HG03521 (cell line): ENCODE results near the gene CD2.
A peak's percentile ranks its signal among the peaks of the same experiment; 100 is the strongest.
"Not testable (repeated sequence)": the region's sequence is repeated elsewhere in the genome, so short reads cannot be mapped to it uniquely, and the experiment has no call there.

Source experiments
- ATAC-seq: cut with Tn5 transposase; IDR thresholded peaks from one replicate; pipeline ENCODE4 v1.9.1; 2021; ENCODE audit warnings: mild to moderate bottlenecking, moderate library complexity; ENCODE audit not compliant: unreplicated experiment

Gene CD2

GRCh38 chr1:116756092-116756491, 1.9 kb downstream of the CD2 start:
- ATAC-seq = not testable (repeated sequence)

DNA sequence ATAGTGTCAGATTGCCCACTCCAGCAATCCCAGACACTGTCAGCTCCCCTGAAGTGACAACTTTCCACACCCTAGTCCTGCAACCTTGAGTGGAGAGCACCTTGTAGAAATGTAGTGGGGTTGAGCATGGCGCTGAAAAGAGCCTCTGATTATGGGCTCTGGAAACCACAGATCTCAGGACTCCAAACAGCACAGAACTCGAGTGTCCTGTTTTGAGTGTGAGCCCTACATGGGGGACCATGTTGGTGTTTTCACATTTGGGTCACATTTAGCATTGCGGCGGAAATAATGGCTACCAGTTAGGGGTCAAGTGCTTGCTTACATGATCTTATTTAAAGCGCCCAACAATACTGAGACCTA, 4.2 kb downstream of the CD2 start:
- not testable (repeated sequence) for ATAC-seq

GRCh38 chr1:116759636-116760035, 5.4 kb downstream of the CD2 start:
- no peak for ATAC-seq

GRCh38 chr1:116760487-116760886, 6.3 kb downstream of the CD2 start:
- ATAC-seq = no peak

GRCh38 chr1:116760996-116761665, 6.9 kb downstream of the CD2 start:
- ATAC-seq = no peak

GRCh38 chr1:116762281-116762680, 8.1 kb downstream of the CD2 start:
- no peak for ATAC-seq

- no peak for ATAC-seq
These were observed 8.5 kb downstream of the CD2 start for GRCh38 chr1:116762781-116763115.

- no peak for ATAC-seq
These were observed 9.0 kb downstream of the CD2 start for GRCh38 chr1:116763116-116763786.

GRCh38 chr1:116763787-116764465, 9.7 kb downstream of the CD2 start:
- no peak for ATAC-seq

- no peak for ATAC-seq
These were observed 10.3 kb downstream of the CD2 start for GRCh38 chr1:116764466-116764898.

DNA sequence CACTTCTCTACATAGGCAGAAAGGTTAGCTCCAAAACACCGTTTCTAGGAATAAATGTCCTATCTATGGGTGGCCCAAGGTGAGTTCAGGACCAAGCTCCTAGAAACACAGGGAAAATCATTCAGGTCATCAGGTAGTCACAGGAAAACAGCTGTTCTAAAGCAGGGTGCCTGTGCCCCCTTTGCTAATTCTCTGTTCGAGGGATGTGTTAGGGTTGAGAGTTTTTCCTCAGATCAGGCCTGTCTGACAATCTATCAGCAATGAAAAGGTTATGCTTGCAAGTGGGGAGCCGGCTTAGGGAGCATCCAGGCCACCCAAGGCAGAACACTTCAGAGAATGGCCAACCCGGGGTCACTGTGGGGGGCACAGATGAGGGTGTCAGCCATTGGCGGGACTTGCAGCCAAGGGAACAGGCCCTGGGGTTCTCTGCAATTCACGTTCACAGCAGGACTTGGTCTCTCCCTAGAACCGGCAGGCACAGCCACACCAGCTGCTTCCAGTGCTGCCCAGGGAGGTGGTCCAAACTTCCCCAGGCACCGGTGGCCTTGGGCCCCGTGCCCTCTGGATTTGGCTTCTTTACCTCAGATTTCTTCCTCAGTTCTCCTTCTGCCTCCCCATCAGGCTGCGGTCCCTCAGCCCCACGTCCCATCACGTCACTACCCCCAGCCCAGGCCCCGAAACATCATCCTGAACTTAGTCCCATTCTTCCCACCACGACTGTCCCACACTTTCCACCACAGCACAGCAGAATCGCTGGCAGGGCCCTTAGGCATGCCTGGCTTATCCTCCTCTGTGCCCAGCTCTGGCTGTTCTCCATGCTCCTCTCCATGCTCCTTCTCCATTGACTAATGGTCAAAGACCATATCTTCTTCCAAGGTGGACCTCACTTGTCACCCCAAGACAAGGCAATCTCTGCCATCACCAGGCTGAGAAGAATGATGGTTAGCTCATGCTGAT, 11.0 kb downstream of the CD2 start:
- ATAC-seq = no peak

DNA sequence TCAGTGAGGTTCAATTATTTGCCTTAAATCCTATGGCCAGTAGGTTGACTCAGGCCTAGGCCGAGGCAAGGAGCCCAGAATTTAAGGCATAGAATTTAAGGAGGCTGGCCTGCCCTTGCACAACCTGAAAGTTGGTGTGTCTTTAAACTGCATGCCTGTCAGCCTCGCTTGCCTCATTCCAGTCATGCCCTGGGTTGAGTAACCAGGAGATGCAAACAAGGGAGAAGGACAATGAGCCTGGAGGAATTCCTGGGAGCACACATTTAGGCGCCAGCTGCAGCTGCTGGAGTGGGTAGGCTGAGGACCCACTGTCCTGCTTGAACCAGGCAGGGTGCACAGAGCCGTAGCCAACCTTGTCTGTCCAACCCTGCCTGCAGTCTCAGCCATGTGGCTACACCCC, 11.7 kb downstream of the CD2 start:
- ATAC-seq = no peak

- ATAC-seq = no peak
These were observed 12.6 kb downstream of the CD2 start for GRCh38 chr1:116766616-116767469.

- no peak for ATAC-seq
These were observed 13.7 kb downstream of the CD2 start for GRCh38 chr1:116767782-116768382.

- ATAC-seq = no peak
These were observed 14.3 kb downstream of the CD2 start for GRCh38 chr1:116768416-116769103.

GRCh38 chr1:116769104-116769452, 14.8 kb downstream of the CD2 start:
- no peak for ATAC-seq

- ATAC-seq = peak; percentile 51
These were observed 15.3 kb downstream of the CD2 start for GRCh38 chr1:116769561-116769977.

DNA sequence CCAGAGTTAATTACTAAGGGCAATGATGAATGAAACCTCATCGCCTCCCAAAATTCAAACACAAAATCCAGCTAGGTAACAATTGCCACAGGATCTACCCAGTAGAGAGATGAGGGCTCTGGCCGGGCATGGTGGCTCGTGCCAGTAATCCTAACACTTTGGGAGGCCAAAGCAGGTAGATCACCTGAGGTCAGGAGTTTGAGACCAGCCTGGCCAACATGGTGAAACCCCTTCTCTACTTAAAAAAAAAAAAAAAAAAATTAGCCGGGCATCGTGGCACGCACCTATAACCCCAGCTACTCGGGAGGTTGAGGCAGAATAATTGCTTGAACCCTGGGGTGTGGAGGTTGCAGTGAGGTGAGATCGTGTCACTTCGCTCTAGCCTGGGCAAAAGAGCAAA, 15.8 kb downstream of the CD2 start:
- ATAC-seq = no peak

- ATAC-seq = no peak
These were observed 16.4 kb downstream of the CD2 start for GRCh38 chr1:116770625-116771024.
